NB4 (cell line): ENCODE data around the gene ZNF432.
"Not testable (repeated sequence)": the region's sequence is repeated elsewhere in the genome, so short reads cannot be mapped to it uniquely, and the experiment has no call there.

Experiments used
- POLR2A ChIP-seq: IDR thresholded peaks from 2 replicates; pipeline ENCODE4 v1.6.1; 2011; ENCODE audit warnings: mild to moderate bottlenecking; ENCODE audit not compliant: insufficient read length; ENCODE audit errors: extremely low read depth
- TF ChIP-seq, protein P1 (sequence below): IDR thresholded peaks from one replicate; pipeline ENCODE4 v1.5.1; 2012; ENCODE audit warnings: low read depth, low read length

DNA sequence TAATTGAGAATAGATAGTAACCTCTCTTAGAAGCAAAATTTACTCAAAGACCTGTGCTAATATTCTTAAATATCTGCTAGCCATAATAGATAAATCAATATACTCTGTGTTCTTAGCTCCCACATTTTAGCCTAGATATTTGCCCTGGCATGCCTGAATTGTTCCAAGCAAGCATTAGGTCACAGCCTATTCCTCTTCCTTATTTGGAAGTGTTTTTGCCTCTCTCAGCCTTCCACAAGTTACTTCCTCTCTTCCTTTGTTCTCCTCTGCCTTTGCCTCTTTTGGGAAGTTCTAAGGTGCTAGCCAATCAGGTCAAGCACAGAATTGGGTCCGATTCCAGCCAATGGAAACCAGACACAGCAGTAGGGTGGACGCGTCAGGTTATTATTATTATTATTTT is 47.8 kb upstream of the ZNF432 start:
- TF ChIP-seq, protein P1, sequence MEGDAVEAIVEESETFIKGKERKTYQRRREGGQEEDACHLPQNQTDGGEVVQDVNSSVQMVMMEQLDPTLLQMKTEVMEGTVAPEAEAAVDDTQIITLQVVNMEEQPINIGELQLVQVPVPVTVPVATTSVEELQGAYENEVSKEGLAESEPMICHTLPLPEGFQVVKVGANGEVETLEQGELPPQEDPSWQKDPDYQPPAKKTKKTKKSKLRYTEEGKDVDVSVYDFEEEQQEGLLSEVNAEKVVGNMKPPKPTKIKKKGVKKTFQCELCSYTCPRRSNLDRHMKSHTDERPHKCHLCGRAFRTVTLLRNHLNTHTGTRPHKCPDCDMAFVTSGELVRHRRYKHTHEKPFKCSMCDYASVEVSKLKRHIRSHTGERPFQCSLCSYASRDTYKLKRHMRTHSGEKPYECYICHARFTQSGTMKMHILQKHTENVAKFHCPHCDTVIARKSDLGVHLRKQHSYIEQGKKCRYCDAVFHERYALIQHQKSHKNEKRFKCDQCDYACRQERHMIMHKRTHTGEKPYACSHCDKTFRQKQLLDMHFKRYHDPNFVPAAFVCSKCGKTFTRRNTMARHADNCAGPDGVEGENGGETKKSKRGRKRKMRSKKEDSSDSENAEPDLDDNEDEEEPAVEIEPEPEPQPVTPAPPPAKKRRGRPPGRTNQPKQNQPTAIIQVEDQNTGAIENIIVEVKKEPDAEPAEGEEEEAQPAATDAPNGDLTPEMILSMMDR: not testable (repeated sequence)
- TF ChIP-seq POLR2A: not testable (repeated sequence)
